Sigmoid colon (tissue), 3 donors: ENCODE results near the gene LYL1.

Source experiments
- POLR2A ChIP-seq, 2 donors: fragments of 450-650 bp; IDR thresholded peaks; one replicate each; pipeline ENCODE4 v1.6.1; 2016; ENCODE audit warnings: antibody characterized with exemption in 2 of 2, mild to moderate bottlenecking in 2 of 2, moderate library complexity in 2 of 2
- TF ChIP-seq, protein P1 (sequence below), 4 experiments: fragments of 450-650 bp in 3 of 4; fragments of 200-600 bp in 1 of 4; IDR thresholded peaks; one replicate each; pipeline ENCODE4 v1.5.1; 2016 to 2019; ENCODE audit warnings: antibody characterized with exemption in 4 of 4, mild to moderate bottlenecking in 3 of 4, moderate library complexity in 2 of 4

DNA sequence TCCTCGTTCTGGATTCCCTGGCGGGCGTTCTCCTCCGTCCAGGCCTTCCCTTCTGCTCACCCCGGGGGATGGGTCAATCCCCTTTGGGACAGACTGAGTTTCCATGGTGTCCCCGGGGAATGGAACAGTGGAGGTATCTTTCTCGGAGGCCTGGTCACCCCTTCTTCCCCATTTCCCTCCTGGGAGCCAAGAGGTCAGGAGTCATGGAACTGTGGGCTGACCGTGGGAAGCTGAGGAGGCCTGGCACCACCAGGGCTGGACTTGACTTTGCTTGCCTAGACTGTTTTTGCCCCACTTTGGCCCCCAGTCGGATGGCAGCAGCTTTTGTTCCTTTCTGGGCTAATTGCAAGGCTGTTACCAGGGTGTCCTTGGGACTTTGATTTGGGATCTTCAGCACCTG lies 17.4 kb upstream of the LYL1 start:
- TF ChIP-seq, protein P1, sequence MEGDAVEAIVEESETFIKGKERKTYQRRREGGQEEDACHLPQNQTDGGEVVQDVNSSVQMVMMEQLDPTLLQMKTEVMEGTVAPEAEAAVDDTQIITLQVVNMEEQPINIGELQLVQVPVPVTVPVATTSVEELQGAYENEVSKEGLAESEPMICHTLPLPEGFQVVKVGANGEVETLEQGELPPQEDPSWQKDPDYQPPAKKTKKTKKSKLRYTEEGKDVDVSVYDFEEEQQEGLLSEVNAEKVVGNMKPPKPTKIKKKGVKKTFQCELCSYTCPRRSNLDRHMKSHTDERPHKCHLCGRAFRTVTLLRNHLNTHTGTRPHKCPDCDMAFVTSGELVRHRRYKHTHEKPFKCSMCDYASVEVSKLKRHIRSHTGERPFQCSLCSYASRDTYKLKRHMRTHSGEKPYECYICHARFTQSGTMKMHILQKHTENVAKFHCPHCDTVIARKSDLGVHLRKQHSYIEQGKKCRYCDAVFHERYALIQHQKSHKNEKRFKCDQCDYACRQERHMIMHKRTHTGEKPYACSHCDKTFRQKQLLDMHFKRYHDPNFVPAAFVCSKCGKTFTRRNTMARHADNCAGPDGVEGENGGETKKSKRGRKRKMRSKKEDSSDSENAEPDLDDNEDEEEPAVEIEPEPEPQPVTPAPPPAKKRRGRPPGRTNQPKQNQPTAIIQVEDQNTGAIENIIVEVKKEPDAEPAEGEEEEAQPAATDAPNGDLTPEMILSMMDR (IDR thresholded peaks at IDR 0.05): no peak
- no peak for TF ChIP-seq POLR2A (IDR thresholded peaks at IDR 0.05)
